Vagina (tissue), 2 donors: ENCODE measurements around the gene WDR45.

Source experiments
- POLR2A ChIP-seq, 2 donors: fragments of 450-650 bp; IDR thresholded peaks; one replicate each; pipeline ENCODE4 v1.6.1; 2017; ENCODE audit warnings: antibody characterized with exemption in 2 of 2, mild to moderate bottlenecking in 2 of 2, moderate library complexity in 2 of 2
- TF ChIP-seq, protein P1 (sequence below), 3 experiments: fragments of 450-650 bp in 2 of 3; fragments of 200-600 bp in 1 of 3; sonication (generic) in 1 of 3; IDR thresholded peaks; one replicate each; pipeline ENCODE4 v1.5.1; 2017 to 2019; ENCODE audit warnings: antibody characterized with exemption in 3 of 3, mild to moderate bottlenecking in 2 of 3, moderate library complexity in 2 of 3

DNA sequence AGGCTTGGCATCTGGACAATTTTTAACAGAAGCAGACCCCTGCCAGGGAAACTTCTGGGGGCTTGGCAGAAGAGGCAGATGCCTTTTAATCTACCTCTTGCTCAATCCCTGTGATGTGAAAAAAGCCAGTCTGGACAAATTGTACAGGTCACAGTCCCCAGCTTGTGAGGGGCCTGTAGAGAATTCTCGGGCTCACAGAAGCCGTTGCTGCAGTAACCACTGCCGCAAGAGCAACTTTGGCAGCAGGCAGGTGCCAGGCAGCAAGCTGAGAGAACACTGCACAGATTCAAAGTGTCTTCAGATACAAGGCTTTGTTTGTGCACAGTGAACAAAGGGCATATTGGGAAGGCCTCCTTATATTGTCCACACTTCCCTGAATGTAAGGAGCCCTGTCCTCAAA lies 32.1 kb upstream of the WDR45 start:
- TF ChIP-seq, protein P1, sequence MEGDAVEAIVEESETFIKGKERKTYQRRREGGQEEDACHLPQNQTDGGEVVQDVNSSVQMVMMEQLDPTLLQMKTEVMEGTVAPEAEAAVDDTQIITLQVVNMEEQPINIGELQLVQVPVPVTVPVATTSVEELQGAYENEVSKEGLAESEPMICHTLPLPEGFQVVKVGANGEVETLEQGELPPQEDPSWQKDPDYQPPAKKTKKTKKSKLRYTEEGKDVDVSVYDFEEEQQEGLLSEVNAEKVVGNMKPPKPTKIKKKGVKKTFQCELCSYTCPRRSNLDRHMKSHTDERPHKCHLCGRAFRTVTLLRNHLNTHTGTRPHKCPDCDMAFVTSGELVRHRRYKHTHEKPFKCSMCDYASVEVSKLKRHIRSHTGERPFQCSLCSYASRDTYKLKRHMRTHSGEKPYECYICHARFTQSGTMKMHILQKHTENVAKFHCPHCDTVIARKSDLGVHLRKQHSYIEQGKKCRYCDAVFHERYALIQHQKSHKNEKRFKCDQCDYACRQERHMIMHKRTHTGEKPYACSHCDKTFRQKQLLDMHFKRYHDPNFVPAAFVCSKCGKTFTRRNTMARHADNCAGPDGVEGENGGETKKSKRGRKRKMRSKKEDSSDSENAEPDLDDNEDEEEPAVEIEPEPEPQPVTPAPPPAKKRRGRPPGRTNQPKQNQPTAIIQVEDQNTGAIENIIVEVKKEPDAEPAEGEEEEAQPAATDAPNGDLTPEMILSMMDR (IDR thresholded peaks at IDR 0.05): no peak
- no peak for TF ChIP-seq POLR2A (IDR thresholded peaks at IDR 0.05)
